K562 (cell line): Measurements from ENCODE around the gene TMEM247. TPM values are rescaled to one million over a fixed set of nuclear protein-coding genes. Genes with fewer than 3 reads are reported as not detected.
A peak's percentile ranks its signal among the peaks of the same experiment; 100 is the strongest.

Experiments
- ATAC-seq: fragments of 200-7000 bp; cut with Tn5 transposase; 3 replicates; pipeline ENCODE4 v1.9.1; 2020; ENCODE audit warnings: moderate library complexity
- BruUV-seq: library from RNA; stranded (reverse); fragments of 400-500 nt; replicated peaks from 2 replicates; lab custom pipeline; 2021; lab: Mats Ljungman, UMichigan
- CTCF ChIA-PET: fragments of 300-600 bp; formaldehyde crosslinking; extraction: SDS; loops from one replicate; lab custom pipeline; 2021; ENCODE audit warnings: low intra/inter-chr PET ratio; lab: Yijun Ruan, JAX
- POLR2A ChIA-PET: fragments of 300-600, 350-650 bp; sonication (Branson Sonifier 250); formaldehyde crosslinking; extraction: SDS; loops from one replicate; lab custom pipeline; 2021; ENCODE audit warnings: antibody characterized with exemption, inconsistent platforms; lab: Yijun Ruan, JAX
- DNase-seq, 4 experiments: peaks; one replicate each; pipeline versions ENCODE4 v3.0.0 to v3.0.0-alpha.2; 2011 to 2018; ENCODE audit warnings: low spot score in 3 of 4, mixed read lengths in 3 of 4; ENCODE audit errors: extremely low read depth in 1 of 4
- FAIRE-seq: peaks from 2 replicates; lab custom pipeline; 2011; peaks lifted over from hg19 to GRCh38; lab: Jason Lieb, UNC
- H2AFZ ChIP-seq: 2 replicates; pipeline ENCODE4 v1.6.0; 2011; ENCODE audit warnings: low read depth, low read length, control low read depth, inconsistent platforms
- H3K27ac ChIP-seq: fragments of 200-600 bp; 3 replicates; pipeline ENCODE4 v1.8.0; 2011; ENCODE audit warnings: low read depth, mild to moderate bottlenecking, control low read depth, inconsistent platforms, low read length, moderate library complexity, mixed read lengths; ENCODE audit errors: extremely low read depth
- H3K27me3 ChIP-seq, 2 experiments: fragments of 300-600 bp in 1 of 2; 2 replicates in 1 of 2; 3 replicates in 1 of 2; pipeline versions ENCODE4 v1.6.0 to v1.8.0; 2011; ENCODE audit warnings: inconsistent platforms in 2 of 2, low read length in 2 of 2, mild to moderate bottlenecking in 1 of 2, mixed read lengths in 1 of 2, moderate library complexity in 1 of 2; ENCODE audit not compliant: control insufficient read depth in 2 of 2, insufficient read depth in 2 of 2
- H3K36me3 ChIP-seq: fragments of 300-600 bp; 3 replicates; pipeline ENCODE4 v1.8.0; 2011; ENCODE audit warnings: mild to moderate bottlenecking, low read length, inconsistent platforms; ENCODE audit not compliant: control insufficient read depth, insufficient read depth
- H3K4me1 ChIP-seq, 2 experiments: fragments of 200-600 bp in 1 of 2; replicated peaks in 1 of 2; 2 replicates in 1 of 2; 3 replicates in 1 of 2; pipeline versions ENCODE4 v1.5.1 to v1.8.0; 2011; ENCODE audit warnings: inconsistent platforms in 2 of 2, low read length in 2 of 2, mild to moderate bottlenecking in 1 of 2, mixed read lengths in 1 of 2, moderate library complexity in 1 of 2; ENCODE audit not compliant: control insufficient read depth in 2 of 2, insufficient read depth in 2 of 2
- H3K4me2 ChIP-seq: 2 replicates; pipeline ENCODE4 v1.6.1; 2011; ENCODE audit warnings: low read length, control low read depth, inconsistent platforms, mixed read lengths; ENCODE audit not compliant: insufficient read depth
- H3K4me3 ChIP-seq: fragments of 200-600 bp; sonication (generic), shearing (Covaris generic); 2 replicates; pipeline ENCODE4 v1.5.1; 2016; ENCODE audit warnings: control low read depth, inconsistent platforms
- H3K79me2 ChIP-seq: fragments of 200-600 bp; 3 replicates; pipeline ENCODE4 v1.8.0; 2011; ENCODE audit warnings: low read length, inconsistent platforms; ENCODE audit not compliant: control insufficient read depth, insufficient read depth
- H3K9ac ChIP-seq, 2 experiments: 2 replicates each; pipeline versions ENCODE4 v1.6.0 to v1.6.1; 2011; ENCODE audit warnings: low read depth in 2 of 2, low read length in 2 of 2, control low read depth in 1 of 2, inconsistent platforms in 1 of 2, mild to moderate bottlenecking in 1 of 2, mixed read lengths in 1 of 2; ENCODE audit not compliant: insufficient read depth in 1 of 2
- H3K9me1 ChIP-seq: one replicate; pipeline ENCODE4 v1.6.0; 2011; ENCODE audit warnings: inconsistent platforms, mild to moderate bottlenecking, low read length, moderate library complexity; ENCODE audit not compliant: control insufficient read depth, insufficient read depth
- H3K9me3 ChIP-seq: replicated peaks from 2 replicates; pipeline ENCODE4 v1.5.1; 2011; ENCODE audit warnings: low read depth, low read length, inconsistent platforms; ENCODE audit not compliant: control insufficient read depth, insufficient read depth
- H4K20me1 ChIP-seq: replicated peaks from 2 replicates; pipeline ENCODE4 v1.6.1; 2011; ENCODE audit warnings: low read length, inconsistent platforms, mixed read lengths; ENCODE audit not compliant: control insufficient read depth, insufficient read depth
- E2F6 ChIP-seq, 2 experiments: IDR thresholded peaks; 2 replicates each; pipeline ENCODE4 v1.6.1; 2011; ENCODE audit warnings: borderline replicate concordance in 1 of 2, control low read depth in 1 of 2, low read depth in 1 of 2, low read length in 1 of 2, mild to moderate bottlenecking in 1 of 2, mixed read lengths in 1 of 2, moderate library complexity in 1 of 2; ENCODE audit not compliant: insufficient read depth in 1 of 2, insufficient read length in 1 of 2, poor library complexity in 1 of 2, severe bottlenecking in 1 of 2; ENCODE audit errors: extremely low read depth in 1 of 2
- THRAP3 ChIP-seq: fragments of 450-650 bp; IDR thresholded peaks from 2 replicates; pipeline ENCODE4 v1.6.1; 2016; ENCODE audit warnings: mild to moderate bottlenecking, inconsistent platforms, borderline replicate concordance
- WGBS: fragments of 100-300 bp; shearing (Covaris generic); methylation state at CpG from one replicate; pipeline ENCODE4 v1.1.6; 2016; ENCODE audit warnings: low coverage, mixed read lengths; ENCODE audit not compliant: insufficient coverage; ENCODE audit errors: missing lambda C conversion rate; 5-methylcytosine and 5-hydroxymethylcytosine counted together
- in situ Hi-C: fragments of 300-500 bp; cut with MboI; formaldehyde crosslinking; loops from 4 replicates; pipeline ENCODE4 v1.15.0; 2018; ENCODE audit warnings: inconsistent platforms, mixed read lengths
- intact Hi-C: fragments of 100-400 bp; cut with micrococcal nuclease; formaldehyde crosslinking; loops from 2 replicates; pipeline ENCODE4 v1.14.2; 2022
- polyA plus RNA-seq, 8 experiments: library from polyadenylated mRNA; depleted of rRNA in 4 of 8; stranded (reverse) in 5 of 8; unstranded in 3 of 8; fragments of >200 nt; fragmentation: Nextera tagmentation in 2 of 8; fragmentation: Illumina TruSeq in 1 of 8; extraction: Ambion mirVana in 2 of 8; extraction: Trizol in 1 of 8; gene quantifications; 2 replicates each; pipeline versions ENCODE4 v1.2.1 to v1.2.3, GENCODE V29; 2011 to 2014; ENCODE audit warnings: inconsistent platforms in 1 of 8, missing spikeins in 1 of 8
- total RNA-seq, 7 experiments: library from RNA; depleted of rRNA in 6 of 7; stranded (reverse); fragments of >200 nt in 6 of 7; fragmentation: Illumina TruSeq in 2 of 7; extraction: Trizol in 2 of 7; gene quantifications; 2 replicates each; pipeline versions ENCODE4 v1.2.1 to v1.2.3, GENCODE V29; 2011 to 2021; ENCODE audit warnings: low replicate concordance in 1 of 7

The TMEM247 gene
- total and polyA plus RNA-seq, 9 of the 15 experiments (the other 6 are each of a cell fraction or from before 2014, with no cell fraction given) = 0.24 to 4.7 (median 3.1) TPM

GRCh38 chr2:46480562-46480961 is 1.2 kb downstream of the TMEM247 start:
- Histone ChIP-seq H3K27ac (no peak overlapping the region), H3K27me3 (peaks cover 2 to 4% of the 10 kb centered on the region in 2 experiments; a peak in 2 of 5 replicates), H3K36me3 (no peaks in the 10 kb centered on the region), H3K9ac (no peak overlapping the region), H4K20me1 (no peaks in the 10 kb centered on the region), H3K4me3 (no peak overlapping the region), H3K9me3 (no peaks in the 10 kb centered on the region; the same call in 1 of the 2 replicates), H3K4me2 (no peak overlapping the region), H2AFZ (no peak overlapping the region), H3K79me2 (no peaks in the 10 kb centered on the region; the same call in 2 of the 3 replicates), H3K4me1 (peaks cover 7 to 11% of the 10 kb centered on the region in 2 experiments; a peak in 4 of 5 replicates), H3K9me1 (no peaks in the 10 kb centered on the region)
- intact Hi-C loops (no loop called here), in situ Hi-C loops (no loop called here)
- BruUV-seq = no TSS peak
- WGBS = 71% methylated on average over 20 of the region's 24 CpGs
- ATAC-seq (no peak), DNase-seq (no peak), FAIRE-seq (no peak)
- CTCF ChIA-PET = no interaction called here
- POLR2A ChIA-PET = interaction anchor here (0.7 to 1.0 kb wide), 2 partner anchors 10 to 57 kb away, joined by 3 read pairs; no protein-coding TSS in a partner anchor
- peak in 1 of 2 experiments; percentile 46 for TF ChIP-seq E2F6 (IDR thresholded peaks at IDR 0.05; ENCODE audit: borderline replicate concordance in 1 of 2, extremely low read depth in 1 of 2, insufficient read depth in 1 of 2, insufficient read length in 1 of 2, low read depth in 1 of 2, low read length in 1 of 2, poor library complexity in 1 of 2, severe bottlenecking in 1 of 2)
- no peak for TF ChIP-seq THRAP3
